Colonic mucosa (tissue), 4 donors: Measurements from ENCODE around the gene BRD4. TPM values are rescaled to one million over a fixed set of nuclear protein-coding genes. Genes with fewer than 3 reads are reported as not detected.

Experiments
- DNase-seq: peaks from one replicate; pipeline ENCODE4 v3.0.0-alpha.2; 2020
- H3K27ac ChIP-seq: fragments of 200-600 bp; one replicate; pipeline ENCODE4 v1.8.0; 2021
- H3K27me3 ChIP-seq: fragments of 200-600 bp; one replicate; pipeline ENCODE4 v1.8.0; 2021
- H3K36me3 ChIP-seq: fragments of 200-600 bp; one replicate; pipeline ENCODE4 v1.8.0; 2021
- H3K4me1 ChIP-seq: fragments of 200-600 bp; one replicate; pipeline ENCODE4 v1.8.0; 2021; ENCODE audit warnings: mild to moderate bottlenecking
- H3K4me3 ChIP-seq: fragments of 200-600 bp; one replicate; pipeline ENCODE4 v1.8.0; 2021
- H3K9ac ChIP-seq, 2 donors: one replicate each; pipeline ENCODE4 v1.7.0; 2013; ENCODE audit warnings: control low read depth in 2 of 2, low read depth in 2 of 2, low read length in 2 of 2
- H3K9me3 ChIP-seq: fragments of 200-600 bp; one replicate; pipeline ENCODE4 v1.8.0; 2021
- intact Hi-C: fragments of 100-400 bp; cut with DNase I; formaldehyde crosslinking; loops from one replicate; pipeline ENCODE4 v1.14.1; 2022
- total RNA-seq, 2 donors: library from RNA; stranded (reverse); fragmentation: NEBNext Ultra II Directional in 1 of 2; extraction: Animal tissue kit (Norgen Biotek cat#: 25700) in 1 of 2; gene quantifications; one replicate each; pipeline ENCODE4 v1.2.1, GENCODE V29; 2021
- TF ChIP-seq, protein P1 (sequence below): fragments of 200-600 bp; IDR thresholded peaks from one replicate; pipeline ENCODE4 v1.8.0; 2022; ENCODE audit warnings: antibody characterized with exemption, mild to moderate bottlenecking
- donor health status: healthy.
- donor health status: DM: no; HTN: no; CAD: no.
- donor health status: DM: no; HTN: no; CAD: no.

The BRD4 gene
- total RNA-seq, 2 donors from 2014 or later = 67.2 to 82.7 TPM

DNA sequence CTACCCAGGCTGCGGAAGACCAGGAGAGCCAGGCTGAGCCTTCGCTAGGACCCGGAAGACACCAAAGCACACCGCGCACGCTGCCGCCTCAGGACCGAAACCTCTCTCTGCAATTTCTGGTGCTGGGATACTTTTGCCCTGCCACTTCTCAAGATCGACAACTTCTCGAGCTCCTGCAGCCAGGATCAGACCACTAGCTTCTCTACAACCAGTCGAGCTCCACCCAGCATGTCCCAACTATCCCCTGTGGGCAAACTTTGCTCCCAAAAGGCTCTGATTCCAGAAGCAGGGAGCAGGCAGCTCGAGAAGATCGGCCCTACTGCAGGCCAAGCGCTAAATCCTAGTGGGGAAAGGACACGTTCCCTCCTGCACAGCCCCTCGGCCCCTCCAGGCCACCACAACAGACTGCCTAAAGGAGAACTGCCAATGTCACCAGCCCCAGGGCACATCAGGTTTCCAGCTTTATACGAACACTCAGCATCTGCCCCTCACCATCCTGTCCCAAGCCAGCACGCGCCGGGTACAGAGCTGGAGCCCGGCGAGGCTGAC lies 46.3 kb upstream of the BRD4 start:
- Histone ChIP-seq H3K9me3 (no peaks in the 10 kb centered on the region), H3K4me1 (no peaks in the 10 kb centered on the region), H3K9ac (peak overlapping the region; percentile 96 to 100), H3K27me3 (no peaks in the 10 kb centered on the region), H3K4me3 (peak overlapping the region; percentile 94), H3K27ac (peak overlapping the region; percentile 92), H3K36me3 (no peaks in the 10 kb centered on the region)
- TF ChIP-seq, protein P1, sequence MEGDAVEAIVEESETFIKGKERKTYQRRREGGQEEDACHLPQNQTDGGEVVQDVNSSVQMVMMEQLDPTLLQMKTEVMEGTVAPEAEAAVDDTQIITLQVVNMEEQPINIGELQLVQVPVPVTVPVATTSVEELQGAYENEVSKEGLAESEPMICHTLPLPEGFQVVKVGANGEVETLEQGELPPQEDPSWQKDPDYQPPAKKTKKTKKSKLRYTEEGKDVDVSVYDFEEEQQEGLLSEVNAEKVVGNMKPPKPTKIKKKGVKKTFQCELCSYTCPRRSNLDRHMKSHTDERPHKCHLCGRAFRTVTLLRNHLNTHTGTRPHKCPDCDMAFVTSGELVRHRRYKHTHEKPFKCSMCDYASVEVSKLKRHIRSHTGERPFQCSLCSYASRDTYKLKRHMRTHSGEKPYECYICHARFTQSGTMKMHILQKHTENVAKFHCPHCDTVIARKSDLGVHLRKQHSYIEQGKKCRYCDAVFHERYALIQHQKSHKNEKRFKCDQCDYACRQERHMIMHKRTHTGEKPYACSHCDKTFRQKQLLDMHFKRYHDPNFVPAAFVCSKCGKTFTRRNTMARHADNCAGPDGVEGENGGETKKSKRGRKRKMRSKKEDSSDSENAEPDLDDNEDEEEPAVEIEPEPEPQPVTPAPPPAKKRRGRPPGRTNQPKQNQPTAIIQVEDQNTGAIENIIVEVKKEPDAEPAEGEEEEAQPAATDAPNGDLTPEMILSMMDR = no peak
- intact Hi-C loops = loop anchor here (10.0 kb wide), 1 partner anchor 114 kb away; no protein-coding TSS in a partner anchor
- peak; percentile 57 for DNase-seq

- intact Hi-C loops = loop anchor here (10.0 kb wide), 1 partner anchor 110 kb away; no protein-coding TSS in a partner anchor
Observed at GRCh38 chr19:15374796-15375440, 42.6 kb upstream of the BRD4 start.

GRCh38 chr19:15374105-15374651 lies 41.8 kb upstream of the BRD4 start:
- Histone ChIP-seq H3K27ac (no peak overlapping the region), H3K9me3 (no peaks in the 10 kb centered on the region), H3K4me3 (no peak overlapping the region), H3K27me3 (no peaks in the 10 kb centered on the region), H3K4me1 (no peaks in the 10 kb centered on the region), H3K9ac (no peak overlapping the region), H3K36me3 (peaks cover 28% of the 10 kb centered on the region)
- intact Hi-C loops = loop anchor here (10.0 kb wide), 1 partner anchor 109 kb away; no protein-coding TSS in a partner anchor
- DNase-seq = no peak
- TF ChIP-seq, protein P1 = no peak

More at GRCh38 chr19:15374796-15375440, 42.6 kb upstream of the BRD4 start:
- Histone ChIP-seq H3K4me3 (no peak overlapping the region), H3K9ac (no peak overlapping the region), H3K27ac (no peak overlapping the region), H3K4me1 (no peaks in the 10 kb centered on the region), H3K9me3 (no peaks in the 10 kb centered on the region), H3K27me3 (no peaks in the 10 kb centered on the region), H3K36me3 (peaks cover 25% of the 10 kb centered on the region)
- no peak for DNase-seq
- TF ChIP-seq, protein P1 = no peak

- H3K27ac ChIP-seq = no peak overlapping the region
- no peaks in the 10 kb centered on the region for H3K4me1 ChIP-seq
- H3K27me3 ChIP-seq = no peaks in the 10 kb centered on the region
- peaks cover 30% of the 10 kb centered on the region for H3K36me3 ChIP-seq
- TF ChIP-seq, protein P1 = no peak
- intact Hi-C loops = loop anchor here (10.0 kb wide), 1 partner anchor 109 kb away; no protein-coding TSS in a partner anchor
- H3K9me3 ChIP-seq = no peaks in the 10 kb centered on the region
- H3K4me3 ChIP-seq = no peak overlapping the region
- H3K9ac ChIP-seq = no peak overlapping the region
- no peak for DNase-seq
Observed at GRCh38 chr19:15373644-15374043, 41.3 kb upstream of the BRD4 start.

- no peak for DNase-seq
- Histone ChIP-seq H3K36me3 (peaks cover 37% of the 10 kb centered on the region), H3K27ac (no peak overlapping the region), H3K9ac (no peak overlapping the region), H3K27me3 (no peaks in the 10 kb centered on the region), H3K4me1 (no peaks in the 10 kb centered on the region), H3K4me3 (no peak overlapping the region), H3K9me3 (no peaks in the 10 kb centered on the region)
- TF ChIP-seq, protein P1 = no peak
- intact Hi-C loops = loop anchor here (10.0 kb wide), 1 partner anchor 108 kb away; no protein-coding TSS in a partner anchor
Observed at GRCh38 chr19:15372891-15373301, 40.6 kb upstream of the BRD4 start.
